Measurements from ENCODE around the gene FCER1G.
"Not testable (repeated sequence)": the region's sequence is repeated elsewhere in the genome, so short reads cannot be mapped to it uniquely, and the experiment has no call there.

The FCER1G gene

DNA sequence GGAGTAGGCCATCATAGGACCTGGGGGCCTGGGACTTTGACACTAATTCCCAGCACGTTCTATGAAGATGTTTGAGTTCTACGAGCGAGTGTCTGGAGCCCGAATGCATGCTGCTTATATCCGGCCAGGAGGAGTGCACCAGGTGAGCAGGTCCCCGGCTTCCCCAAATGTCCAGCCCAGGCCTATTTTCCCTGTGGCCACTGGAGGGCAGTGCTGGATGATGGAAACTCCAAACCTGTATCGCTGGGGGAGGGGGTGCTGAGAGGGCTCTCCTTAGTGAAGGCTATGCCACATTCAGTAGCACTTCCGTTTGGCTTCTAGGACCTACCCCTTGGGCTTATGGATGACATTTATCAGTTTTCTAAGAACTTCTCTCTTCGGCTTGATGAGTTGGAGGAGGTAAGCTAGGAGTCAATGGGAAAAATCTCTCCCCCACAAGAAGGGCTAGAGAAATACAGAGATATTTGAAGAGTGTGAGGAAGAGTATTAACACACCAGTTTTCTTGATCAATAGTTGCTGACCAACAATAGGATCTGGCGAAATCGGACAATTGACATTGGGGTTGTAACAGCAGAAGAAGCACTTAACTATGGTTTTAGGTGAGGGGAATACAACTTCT is 5.2 kb upstream of the FCER1G start:
- DNase-seq, result peak; percentile 83

- DNase-seq, result no peak
Measured at GRCh38 chr1:161214369-161214768, 726 bp upstream of the FCER1G start.

GRCh38 chr1:161216945-161217712 is 2.0 kb downstream of the FCER1G start:
- no peak for DNase-seq

GRCh38 chr1:161217831-161218230 is 2.7 kb downstream of the FCER1G start:
- no peak for DNase-seq

DNA sequence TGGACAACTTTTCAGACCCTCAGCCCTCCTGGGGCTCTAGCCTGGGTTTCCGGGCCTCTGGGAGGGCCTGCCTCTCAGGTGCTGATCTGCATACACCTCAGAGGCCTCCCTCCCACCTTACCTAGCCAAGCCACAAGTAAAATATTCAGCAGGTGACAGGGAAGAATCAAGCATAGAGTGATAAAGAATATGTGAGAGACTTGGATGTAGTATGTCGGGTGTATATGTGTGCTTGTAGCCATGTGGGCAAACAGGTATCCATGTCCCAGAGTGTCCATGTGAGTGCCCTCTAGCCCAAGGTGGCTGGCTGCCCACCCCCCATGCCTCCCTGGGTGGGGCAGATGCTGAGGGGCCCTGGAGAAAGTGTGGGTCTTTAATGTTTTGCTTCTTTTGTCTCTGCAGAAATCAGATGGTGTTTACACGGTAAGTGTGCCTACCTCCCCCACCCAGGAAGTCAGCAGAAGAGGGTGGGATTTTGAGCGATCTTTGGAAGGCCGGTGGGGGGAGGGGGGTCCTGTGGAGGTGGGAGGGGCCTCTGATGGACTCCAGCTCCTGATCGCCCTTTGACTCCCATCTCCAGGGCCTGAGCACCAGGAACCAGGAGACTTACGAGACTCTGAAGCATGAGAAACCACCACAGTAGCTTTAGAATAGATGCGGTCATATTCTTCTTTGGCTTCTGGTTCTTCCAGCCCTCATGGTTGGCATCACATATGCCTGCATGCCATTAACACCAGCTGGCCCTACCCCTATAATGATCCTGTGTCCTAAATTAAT is 3.4 kb downstream of the FCER1G start:
- DNase-seq, result no peak

DNA sequence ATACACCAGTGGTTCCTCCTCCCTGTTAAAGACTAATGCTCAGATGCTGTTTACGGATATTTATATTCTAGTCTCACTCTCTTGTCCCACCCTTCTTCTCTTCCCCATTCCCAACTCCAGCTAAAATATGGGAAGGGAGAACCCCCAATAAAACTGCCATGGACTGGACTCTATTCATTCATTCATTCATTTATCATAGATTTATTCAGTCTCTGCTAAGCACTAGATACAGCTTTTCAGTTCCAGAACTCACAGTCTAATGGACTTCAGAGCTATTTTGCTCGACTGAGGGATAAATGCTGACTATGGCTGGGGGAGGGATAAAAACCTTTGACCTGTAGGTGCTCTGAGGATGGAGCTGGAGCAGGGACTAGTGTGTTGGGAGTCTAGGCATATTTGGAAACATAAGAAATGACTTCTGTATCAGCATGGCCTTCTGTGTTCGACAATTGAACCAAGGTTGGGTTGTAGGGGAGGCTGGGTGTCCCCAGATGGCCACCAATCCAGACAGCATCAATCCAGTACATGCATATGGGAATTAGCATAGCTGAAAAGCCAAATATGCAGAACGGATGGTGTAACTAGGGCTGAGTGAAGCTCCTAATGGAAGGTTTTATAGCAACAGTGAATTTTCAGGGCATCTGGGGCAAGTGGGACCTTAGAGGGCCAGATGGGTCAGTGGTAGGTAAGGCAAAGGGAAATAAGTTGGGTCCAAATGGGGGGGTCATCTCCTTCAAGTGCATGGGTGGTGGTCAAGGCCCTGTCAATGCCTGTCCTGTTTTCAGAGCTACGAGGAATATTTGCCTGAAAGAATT is 4.2 kb downstream of the FCER1G start:
- DNase-seq, result no peak

GRCh38 chr1:161220002-161220401 is 4.9 kb downstream of the FCER1G start:
- DNase-seq, result no peak

GRCh38 chr1:161222175-161223019 is 7.3 kb downstream of the FCER1G start:
- DNase-seq, result no peak

GRCh38 chr1:161223805-161224694 is 9.0 kb downstream of the FCER1G start:
- no peak for DNase-seq

DNA sequence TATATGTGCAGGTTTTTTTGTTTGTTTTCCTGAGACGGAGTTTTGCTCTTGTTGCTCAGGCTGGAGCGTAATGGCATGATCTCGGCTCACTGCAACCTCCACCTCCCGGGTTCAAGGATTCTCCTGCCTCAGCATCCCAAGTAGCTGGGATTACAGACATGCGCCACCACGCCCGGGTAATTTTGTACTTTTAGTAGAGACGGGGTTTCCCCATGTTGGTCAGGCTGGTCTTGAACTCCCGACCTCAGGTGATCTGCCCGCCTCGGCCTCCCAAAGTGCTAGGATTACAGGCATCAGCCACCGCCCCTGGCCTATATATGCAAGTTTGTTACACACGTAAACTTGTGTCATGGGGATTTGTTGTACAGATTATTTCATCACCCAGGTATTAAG is 9.6 kb downstream of the FCER1G start:
- DNase-seq, result not testable (repeated sequence)

DNA sequence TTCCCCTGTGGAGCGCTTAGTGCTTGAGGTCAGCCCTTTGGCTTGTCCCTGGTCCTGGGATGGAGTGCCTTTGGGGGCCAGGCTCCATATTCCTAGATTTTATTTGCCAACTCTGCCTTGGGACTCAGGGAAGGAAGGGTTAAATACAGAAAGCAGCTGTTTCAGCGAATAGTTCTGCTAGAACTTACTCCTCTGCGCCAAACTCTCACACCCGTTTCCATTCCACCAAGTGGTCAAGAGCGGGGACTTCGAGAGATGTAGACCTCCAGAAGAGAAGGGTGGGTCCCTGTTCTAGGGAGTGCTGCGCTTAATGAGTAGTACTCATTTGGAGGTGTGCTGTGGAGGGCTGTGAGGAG is 10.1 kb downstream of the FCER1G start:
- DNase-seq, result no peak

GRCh38 chr1:161225534-161226319 is 10.6 kb downstream of the FCER1G start, which contains the start of gene TOMM40L:
Gene TOMM40L, plus strand, starts transcription at chr1:161226060. Its CDS starts 430 bp downstream, at chr1:161226490.
- peak; percentile 91 for DNase-seq

GRCh38 chr1:161226320-161226711 is 11.2 kb downstream of the FCER1G start:
- DNase-seq, result no peak

DNA sequence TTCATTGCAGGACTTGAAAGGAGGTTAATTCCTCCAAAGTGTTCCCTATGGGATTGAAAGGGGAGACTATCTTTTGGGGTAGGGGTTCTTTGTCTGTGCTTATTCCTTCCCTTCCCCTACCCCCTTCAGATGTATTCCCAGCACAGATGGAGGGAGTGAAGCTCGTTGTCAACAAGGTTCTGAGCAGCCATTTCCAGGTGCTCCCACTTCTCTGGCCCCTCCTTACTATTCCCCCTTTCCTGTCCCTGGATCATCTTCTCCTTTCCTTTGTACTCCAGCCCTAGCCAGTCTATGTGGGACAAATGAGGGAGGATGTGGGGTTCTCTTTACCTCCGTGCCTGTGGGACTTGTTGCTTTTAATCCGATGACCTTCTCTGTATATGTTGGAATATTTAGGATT is 11.7 kb downstream of the FCER1G start:
- DNase-seq, result no peak

DNA sequence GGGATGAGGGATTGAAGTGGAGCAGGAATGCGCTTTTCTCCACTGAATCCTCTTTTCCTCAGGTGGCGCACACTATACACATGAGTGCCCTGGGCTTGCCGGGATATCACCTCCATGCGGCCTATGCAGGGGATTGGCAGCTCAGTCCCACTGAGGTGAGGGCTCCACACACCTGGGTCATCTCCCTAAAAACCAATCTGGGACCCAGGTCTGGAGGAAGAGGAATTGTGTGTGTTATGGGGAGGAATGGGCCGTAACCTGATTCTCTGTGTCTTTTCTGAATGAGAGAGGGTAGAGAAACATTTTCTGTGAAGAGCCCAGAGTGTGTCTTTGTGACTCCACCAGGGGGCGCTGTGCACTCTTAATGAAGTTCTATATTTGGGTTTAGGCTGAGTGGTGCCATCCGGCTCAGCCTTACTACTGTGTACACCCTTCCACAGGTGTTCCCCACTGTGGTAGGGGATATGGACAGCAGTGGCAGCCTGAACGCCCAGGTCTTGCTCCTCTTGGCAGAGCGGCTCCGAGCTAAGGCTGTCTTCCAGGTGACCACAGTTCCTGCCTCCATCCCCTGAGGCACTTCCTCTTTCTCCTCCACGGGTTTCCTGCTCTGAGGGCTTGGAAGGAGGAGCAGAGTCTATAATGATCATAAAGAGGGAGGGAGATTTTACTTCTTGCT is 12.2 kb downstream of the FCER1G start:
- DNase-seq, result peak; percentile 49

GRCh38 chr1:161228032-161228431 is 12.9 kb downstream of the FCER1G start:
- DNase-seq, result no peak

GRCh38 chr1:161229896-161230295 is 14.8 kb downstream of the FCER1G start:
- DNase-seq, result no peak

DNA sequence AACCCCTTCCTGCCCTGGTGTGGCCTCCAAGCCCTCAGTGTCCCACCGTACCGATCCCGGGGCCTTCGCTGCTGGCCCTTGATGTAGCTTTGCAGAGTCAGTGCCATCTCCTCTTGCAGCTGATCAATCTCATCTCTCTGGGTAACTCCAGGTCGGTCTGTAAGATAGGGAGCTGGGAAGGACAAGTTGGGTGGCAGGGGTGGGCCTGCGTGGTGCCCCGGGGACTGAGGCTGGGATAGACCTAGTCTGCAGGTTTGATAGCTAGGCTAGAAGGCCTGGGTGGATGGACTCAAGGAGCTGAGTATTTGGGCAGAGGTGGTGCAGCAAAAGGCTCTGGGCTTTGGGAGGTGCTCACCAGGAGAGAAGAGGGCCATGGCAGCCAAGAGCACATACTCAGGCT is 15.7 kb downstream of the FCER1G start:
- DNase-seq, result no peak

DNA sequence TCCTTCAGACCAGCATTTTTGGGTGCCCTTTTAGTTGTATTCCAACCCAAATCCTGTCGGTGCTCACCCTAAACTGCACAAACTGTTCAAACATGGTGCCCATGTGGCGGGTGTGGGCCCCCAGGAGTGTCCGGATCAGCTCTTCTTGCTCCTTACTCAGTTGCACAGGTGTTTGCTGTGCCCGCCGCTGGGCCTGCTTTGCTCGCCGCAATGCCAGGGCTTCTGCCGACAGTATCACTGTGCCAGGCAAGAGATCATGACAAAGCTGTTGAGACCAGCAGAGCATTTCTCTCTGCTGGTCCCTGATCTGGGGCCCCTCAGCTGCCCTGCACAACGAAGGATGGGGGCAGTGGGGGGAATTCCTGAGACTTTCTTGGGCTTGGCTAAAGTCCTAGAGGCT is 18.0 kb downstream of the FCER1G start:
- DNase-seq, result no peak

Measured in NCI-H2029 (cell line).